Prostate gland (tissue), 2 donors: ENCODE data around the gene ELMO1.

Source experiments
- POLR2A ChIP-seq: fragments of 450-650 bp; IDR thresholded peaks from one replicate; pipeline ENCODE4 v1.6.1; 2016; ENCODE audit warnings: antibody characterized with exemption, mild to moderate bottlenecking
- TF ChIP-seq, protein P1 (sequence below), 4 experiments: fragments of 200-600 bp in 2 of 4; fragments of 450-650 bp in 2 of 4; sonication (generic) in 2 of 4; IDR thresholded peaks; 1 replicate in 3 of 4; 2 replicates in 1 of 4; pipeline ENCODE4 v1.5.1; 2016 to 2019; ENCODE audit warnings: antibody characterized with exemption in 4 of 4, mild to moderate bottlenecking in 2 of 4, moderate library complexity in 2 of 4

DNA sequence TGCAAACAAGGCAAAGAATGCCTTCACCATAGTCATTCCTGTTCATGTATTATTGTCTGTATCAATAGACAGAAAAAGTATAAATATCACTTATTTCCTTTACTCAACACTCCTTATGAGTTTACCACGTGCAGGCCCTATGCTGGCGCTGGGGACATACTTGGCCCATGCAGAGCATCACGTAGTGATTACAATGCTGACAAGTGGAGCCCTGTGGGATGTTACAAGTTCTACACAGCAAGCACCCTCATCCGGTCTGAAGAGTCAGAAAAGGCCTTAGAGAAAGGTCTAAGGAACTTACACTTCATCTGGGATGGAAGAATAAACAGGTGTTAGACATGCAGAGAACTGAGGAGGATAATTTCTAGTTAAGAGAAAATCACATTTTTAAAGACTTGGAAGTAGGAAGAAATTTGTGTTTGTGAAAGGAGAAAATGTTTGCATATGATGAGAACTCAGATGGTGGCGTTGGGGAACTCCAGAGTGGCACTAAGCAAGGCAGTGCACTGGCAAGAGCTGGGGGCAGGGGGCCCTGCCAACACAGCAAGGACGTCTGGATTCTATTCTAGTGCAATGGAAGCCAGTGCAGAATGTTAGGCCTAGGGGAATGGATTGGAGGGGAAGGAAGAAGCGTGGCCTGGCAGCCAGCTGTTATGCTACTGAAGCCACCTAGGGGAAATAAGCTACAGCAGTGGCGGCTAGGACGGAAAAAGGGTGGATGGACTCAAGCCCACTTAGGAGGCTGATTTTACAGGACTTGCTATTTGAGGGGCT is 116.2 kb downstream of the ELMO1 start:
- TF ChIP-seq, protein P1, sequence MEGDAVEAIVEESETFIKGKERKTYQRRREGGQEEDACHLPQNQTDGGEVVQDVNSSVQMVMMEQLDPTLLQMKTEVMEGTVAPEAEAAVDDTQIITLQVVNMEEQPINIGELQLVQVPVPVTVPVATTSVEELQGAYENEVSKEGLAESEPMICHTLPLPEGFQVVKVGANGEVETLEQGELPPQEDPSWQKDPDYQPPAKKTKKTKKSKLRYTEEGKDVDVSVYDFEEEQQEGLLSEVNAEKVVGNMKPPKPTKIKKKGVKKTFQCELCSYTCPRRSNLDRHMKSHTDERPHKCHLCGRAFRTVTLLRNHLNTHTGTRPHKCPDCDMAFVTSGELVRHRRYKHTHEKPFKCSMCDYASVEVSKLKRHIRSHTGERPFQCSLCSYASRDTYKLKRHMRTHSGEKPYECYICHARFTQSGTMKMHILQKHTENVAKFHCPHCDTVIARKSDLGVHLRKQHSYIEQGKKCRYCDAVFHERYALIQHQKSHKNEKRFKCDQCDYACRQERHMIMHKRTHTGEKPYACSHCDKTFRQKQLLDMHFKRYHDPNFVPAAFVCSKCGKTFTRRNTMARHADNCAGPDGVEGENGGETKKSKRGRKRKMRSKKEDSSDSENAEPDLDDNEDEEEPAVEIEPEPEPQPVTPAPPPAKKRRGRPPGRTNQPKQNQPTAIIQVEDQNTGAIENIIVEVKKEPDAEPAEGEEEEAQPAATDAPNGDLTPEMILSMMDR (IDR thresholded peaks at IDR 0.05) = no peak
- no peak for TF ChIP-seq POLR2A
